ENCODE data around the gene CCDC167.

CCDC167 gene

DNA sequence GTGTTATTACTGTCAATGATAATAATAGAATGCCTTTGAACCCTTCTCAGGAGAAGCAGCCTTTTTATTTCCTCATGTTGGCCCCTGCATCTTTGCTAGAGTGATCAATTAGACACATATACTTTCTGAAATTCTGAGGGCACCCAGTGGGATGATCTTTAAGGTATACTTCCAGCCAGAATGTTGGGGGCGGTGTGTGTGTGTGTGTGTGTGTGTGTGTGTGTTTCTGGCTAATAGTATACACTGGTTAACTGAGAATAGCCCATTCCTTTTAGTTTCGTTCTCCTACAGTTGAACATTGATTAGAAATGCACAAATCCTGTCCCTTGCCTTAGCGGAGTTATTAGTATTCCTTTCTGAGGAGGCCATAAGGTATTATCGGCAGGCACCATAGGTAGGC lies 41.7 kb upstream of the CCDC167 start:
- TF ChIP-seq, protein P1, sequence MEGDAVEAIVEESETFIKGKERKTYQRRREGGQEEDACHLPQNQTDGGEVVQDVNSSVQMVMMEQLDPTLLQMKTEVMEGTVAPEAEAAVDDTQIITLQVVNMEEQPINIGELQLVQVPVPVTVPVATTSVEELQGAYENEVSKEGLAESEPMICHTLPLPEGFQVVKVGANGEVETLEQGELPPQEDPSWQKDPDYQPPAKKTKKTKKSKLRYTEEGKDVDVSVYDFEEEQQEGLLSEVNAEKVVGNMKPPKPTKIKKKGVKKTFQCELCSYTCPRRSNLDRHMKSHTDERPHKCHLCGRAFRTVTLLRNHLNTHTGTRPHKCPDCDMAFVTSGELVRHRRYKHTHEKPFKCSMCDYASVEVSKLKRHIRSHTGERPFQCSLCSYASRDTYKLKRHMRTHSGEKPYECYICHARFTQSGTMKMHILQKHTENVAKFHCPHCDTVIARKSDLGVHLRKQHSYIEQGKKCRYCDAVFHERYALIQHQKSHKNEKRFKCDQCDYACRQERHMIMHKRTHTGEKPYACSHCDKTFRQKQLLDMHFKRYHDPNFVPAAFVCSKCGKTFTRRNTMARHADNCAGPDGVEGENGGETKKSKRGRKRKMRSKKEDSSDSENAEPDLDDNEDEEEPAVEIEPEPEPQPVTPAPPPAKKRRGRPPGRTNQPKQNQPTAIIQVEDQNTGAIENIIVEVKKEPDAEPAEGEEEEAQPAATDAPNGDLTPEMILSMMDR (IDR thresholded peaks at IDR 0.05): no peak

DNA sequence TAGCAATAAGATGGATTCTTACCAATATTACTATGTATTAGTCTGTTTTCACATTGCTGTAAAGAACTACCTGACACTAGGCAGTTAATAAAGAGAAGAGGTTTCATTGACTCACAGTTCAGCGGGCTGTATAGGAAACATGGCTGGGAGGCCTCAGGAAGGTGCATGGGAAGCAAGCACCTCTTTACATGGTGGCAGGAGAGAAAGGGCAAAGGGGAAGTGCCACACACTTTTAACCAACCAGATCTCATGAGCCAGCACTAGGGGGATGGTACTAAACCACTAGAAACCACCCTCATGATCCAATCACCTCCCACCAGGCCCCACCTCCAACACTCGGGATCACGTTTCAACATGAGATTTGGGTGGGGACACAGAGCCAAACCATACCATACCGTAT lies 40.7 kb upstream of the CCDC167 start:
- TF ChIP-seq, protein P1 (IDR thresholded peaks at IDR 0.05): no peak

DNA sequence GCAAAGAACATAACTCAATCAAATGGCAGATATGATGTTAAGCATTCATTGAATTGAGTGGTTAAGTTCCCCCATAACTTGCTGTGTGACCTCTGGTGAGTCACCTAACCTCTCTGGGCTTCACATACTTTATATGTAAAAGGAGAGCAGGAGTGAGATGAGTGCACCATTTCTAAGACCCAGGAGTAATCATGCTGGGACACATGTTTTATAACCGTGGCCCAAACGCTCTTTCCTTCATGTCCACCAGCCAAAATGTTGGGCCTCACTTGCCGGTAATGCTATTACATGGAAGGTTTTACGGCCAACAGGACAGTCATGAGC lies 40.3 kb upstream of the CCDC167 start:
- TF ChIP-seq, protein P1 (IDR thresholded peaks at IDR 0.05): no peak

GRCh38 chr6:37539171-37540028 lies 39.7 kb upstream of the CCDC167 start:
- TF ChIP-seq, protein P1 (IDR thresholded peaks at IDR 0.05): no peak

GRCh38 chr6:37538107-37538506 lies 38.4 kb upstream of the CCDC167 start:
- TF ChIP-seq, protein P1 (IDR thresholded peaks at IDR 0.05): peak; percentile 30; the same call in 1 of the 2 replicates

DNA sequence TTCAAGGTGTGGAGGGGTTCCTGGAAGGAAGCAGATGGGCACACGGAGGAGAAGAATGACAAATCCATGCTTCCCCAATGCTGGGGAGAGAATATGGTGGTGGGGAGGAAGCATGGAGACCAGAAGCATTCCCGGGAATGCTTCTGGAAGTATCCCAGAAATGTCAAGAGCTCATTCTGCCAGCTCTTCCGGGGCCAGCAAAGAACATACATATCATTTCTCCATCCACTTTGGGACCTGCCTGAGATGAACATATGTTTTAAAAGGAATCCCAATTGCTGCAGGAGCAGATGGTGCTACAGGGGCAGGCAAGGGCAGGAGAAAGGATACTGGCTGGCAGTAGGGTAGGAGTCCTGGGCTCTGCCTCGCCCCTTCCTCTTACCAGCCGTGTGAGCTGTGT lies 37.9 kb upstream of the CCDC167 start:
- TF ChIP-seq, protein P1 (IDR thresholded peaks at IDR 0.05): no peak

- TF ChIP-seq, protein P1 (IDR thresholded peaks at IDR 0.05): no peak
Observed at GRCh38 chr6:37536491-37537190, 36.9 kb upstream of the CCDC167 start.
